ENCODE measurements around the gene GP1BB.

- TF ChIP-seq ELF4 (IDR thresholded peaks at IDR 0.05) (no peak), ARNT (IDR thresholded peaks at IDR 0.05) (no peak)
These were observed 44.3 kb upstream of the GP1BB start for GRCh38 chr22:19678949-19679521.

Data from HEK293T (cell line).